ENCODE results near the gene RNGTT. TPM values are rescaled to one million over a fixed set of nuclear protein-coding genes. Genes with fewer than 3 reads are reported as not detected.

The RNGTT gene
- total RNA-seq, 1 donor from 2014 or later = 6.1 TPM

GRCh38 chr6:88670369-88670768, 293.0 kb downstream of the RNGTT start:
- DNase-seq (ENCODE audit: low spot score) (peak; percentile 67), ATAC-seq (peak; percentile 78)

- peak; percentile 78 for ATAC-seq
- no peak for DNase-seq (ENCODE audit: low spot score)
Observed at GRCh38 chr6:88669475-88669874, 293.9 kb downstream of the RNGTT start.

GRCh38 chr6:88666901-88667300, 296.5 kb downstream of the RNGTT start:
- ATAC-seq (no peak), DNase-seq (ENCODE audit: low spot score) (no peak)

GRCh38 chr6:88665131-88665530, 298.3 kb downstream of the RNGTT start:
- no peak for ATAC-seq
- no peak for DNase-seq (ENCODE audit: low spot score)

GRCh38 chr6:88663801-88664200, 299.6 kb downstream of the RNGTT start:
- ATAC-seq (no peak), DNase-seq (ENCODE audit: low spot score) (no peak)

GRCh38 chr6:88662653-88663174, 300.7 kb downstream of the RNGTT start:
- DNase-seq (ENCODE audit: low spot score) = peak; percentile 59
- peak; percentile 81 for ATAC-seq

GRCh38 chr6:88662163-88662580, 301.2 kb downstream of the RNGTT start:
- ATAC-seq = peak; percentile 75
- peak; percentile 87 for DNase-seq (ENCODE audit: low spot score)

- no peak for DNase-seq (ENCODE audit: low spot score)
- ATAC-seq = no peak
Observed at GRCh38 chr6:88661136-88661535, 302.3 kb downstream of the RNGTT start.

GRCh38 chr6:88655586-88655985, 307.8 kb downstream of the RNGTT start:
- DNase-seq (ENCODE audit: low spot score) (no peak), ATAC-seq (no peak)

GRCh38 chr6:88653936-88654335, 309.5 kb downstream of the RNGTT start:
- ATAC-seq (no peak), DNase-seq (ENCODE audit: low spot score) (no peak)

GRCh38 chr6:88651400-88651799, 312.0 kb downstream of the RNGTT start:
- ATAC-seq = no peak

GRCh38 chr6:88650979-88651378, 312.4 kb downstream of the RNGTT start:
- no peak for ATAC-seq
- DNase-seq (ENCODE audit: low spot score) = no peak

More at GRCh38 chr6:88651400-88651799, 312.0 kb downstream of the RNGTT start:
- no peak for DNase-seq (ENCODE audit: low spot score)

GRCh38 chr6:88650029-88650619, 313.3 kb downstream of the RNGTT start:
- DNase-seq (ENCODE audit: low spot score) = no peak
- ATAC-seq = no peak

GRCh38 chr6:88641178-88641903, 322.1 kb downstream of the RNGTT start:
- DNase-seq (ENCODE audit: low spot score) (no peak), ATAC-seq (no peak)

- DNase-seq (ENCODE audit: low spot score) = no peak
- no peak for ATAC-seq
Observed at GRCh38 chr6:88637761-88638545, 325.5 kb downstream of the RNGTT start.

- ATAC-seq = no peak
- DNase-seq (ENCODE audit: low spot score) = no peak
Observed at GRCh38 chr6:88636871-88637270, 326.5 kb downstream of the RNGTT start.

GRCh38 chr6:88633782-88634181, 329.6 kb downstream of the RNGTT start:
- DNase-seq (ENCODE audit: low spot score) (no peak), ATAC-seq (no peak)

GRCh38 chr6:88631830-88632229, 331.6 kb downstream of the RNGTT start:
- ATAC-seq (no peak), DNase-seq (ENCODE audit: low spot score) (no peak)

GRCh38 chr6:88629838-88630494, 333.5 kb downstream of the RNGTT start:
- DNase-seq (ENCODE audit: low spot score) (no peak), ATAC-seq (no peak)

GRCh38 chr6:88626460-88626859, 337.0 kb downstream of the RNGTT start:
- DNase-seq (ENCODE audit: low spot score) = no peak
- ATAC-seq = no peak

- DNase-seq (ENCODE audit: low spot score) (no peak), ATAC-seq (no peak)
Observed at GRCh38 chr6:88623531-88623930, 339.9 kb downstream of the RNGTT start.
